ENCODE data around the gene BTN1A1. TPM values are rescaled to one million over a fixed set of nuclear protein-coding genes. Genes with fewer than 3 reads are reported as not detected.

The BTN1A1 gene
- polyA plus RNA-seq, 1 donor (not counting 4 experiments of a cell fraction or from before 2014, with no cell fraction given) = not detected

- no peak for FAIRE-seq
Measured at GRCh38 chr6:26526928-26527327, 26.8 kb downstream of the BTN1A1 start.

GRCh38 chr6:26530203-26530602, 30.1 kb downstream of the BTN1A1 start:
- Histone ChIP-seq H3K4me2 (ENCODE audit: control insufficient read depth, extremely low read depth, insufficient read depth, low read depth, low read length) (no peak overlapping the region), H4K20me1 (ENCODE audit: control insufficient read depth, extremely low read depth, insufficient read depth, low read length) (no peaks in the 10 kb centered on the region), H3K79me2 (ENCODE audit: control insufficient read depth, insufficient read depth, low read length) (no peaks in the 10 kb centered on the region), H3K27me3 (ENCODE audit: control insufficient read depth, extremely low read depth, insufficient read depth, low read length) (no peaks in the 10 kb centered on the region), H3K4me1 (ENCODE audit: control insufficient read depth, extremely low read depth, insufficient read depth, low read length) (peaks cover 3% of the 10 kb centered on the region), H3K9ac (ENCODE audit: control insufficient read depth, extremely low read depth, insufficient read depth, low read length) (no peak overlapping the region), H3K27ac (ENCODE audit: control insufficient read depth, insufficient read depth, low read length) (no peak overlapping the region), H3K36me3 (ENCODE audit: control insufficient read depth in 2 of 2, extremely low read depth in 1 of 2, insufficient read depth in 2 of 2, low read length in 2 of 2) (no peaks in the 10 kb centered on the region), H2AFZ (ENCODE audit: control insufficient read depth, low read length) (no peak overlapping the region), H3K9me3 (ENCODE audit: control insufficient read depth, low read depth, low read length) (no peaks in the 10 kb centered on the region), H3K9me1 (ENCODE audit: control insufficient read depth, extremely low read depth, insufficient read depth, low read length) (no peaks in the 10 kb centered on the region), H3K4me3 (ENCODE audit: control insufficient read depth in 2 of 3, extremely low read depth in 1 of 3, insufficient read depth in 2 of 3, low read depth in 1 of 3, low read length in 3 of 3) (no peak overlapping the region)
- FAIRE-seq = no peak
- dilution Hi-C loops (cut with MboI; ENCODE audit: extremely low pct_ligation_motif_present, low sequenced_read_pairs) = loop anchor here (25.0 kb wide), 1 partner anchor 193 kb away; no protein-coding TSS in a partner anchor
- no peak for DNase-seq (ENCODE audit: low read depth, low spot score)
- TF ChIP-seq CTCF (optimal IDR thresholded peaks at IDR 0.05 in 1 of 3, IDR thresholded peaks at IDR 0.05 in 1 of 3, conservative IDR thresholded peaks at IDR 0.05 in 1 of 3; ENCODE audit: extremely low read depth in 1 of 3, insufficient read depth in 2 of 3, low read length in 3 of 3) = no peak
- TF ChIP-seq EZH2 (IDR thresholded peaks at IDR 0.05; ENCODE audit: low read length) = no peak

More at GRCh38 chr6:26526928-26527327, 26.8 kb downstream of the BTN1A1 start:
- Histone ChIP-seq H2AFZ (ENCODE audit: control insufficient read depth, low read length) (no peak overlapping the region), H3K36me3 (ENCODE audit: control insufficient read depth in 2 of 2, extremely low read depth in 1 of 2, insufficient read depth in 2 of 2, low read length in 2 of 2) (no peaks in the 10 kb centered on the region), H3K79me2 (ENCODE audit: control insufficient read depth, insufficient read depth, low read length) (no peaks in the 10 kb centered on the region), H3K9me1 (ENCODE audit: control insufficient read depth, extremely low read depth, insufficient read depth, low read length) (no peaks in the 10 kb centered on the region), H3K4me1 (ENCODE audit: control insufficient read depth, extremely low read depth, insufficient read depth, low read length) (peaks cover 9% of the 10 kb centered on the region), H3K9ac (ENCODE audit: control insufficient read depth, extremely low read depth, insufficient read depth, low read length) (no peak overlapping the region), H3K9me3 (ENCODE audit: control insufficient read depth, low read depth, low read length) (no peaks in the 10 kb centered on the region), H3K27ac (ENCODE audit: control insufficient read depth, insufficient read depth, low read length) (no peak overlapping the region), H4K20me1 (ENCODE audit: control insufficient read depth, extremely low read depth, insufficient read depth, low read length) (no peaks in the 10 kb centered on the region), H3K4me3 (ENCODE audit: control insufficient read depth in 2 of 3, extremely low read depth in 1 of 3, insufficient read depth in 2 of 3, low read depth in 1 of 3, low read length in 3 of 3) (no peak overlapping the region), H3K4me2 (ENCODE audit: control insufficient read depth, extremely low read depth, insufficient read depth, low read depth, low read length) (no peak overlapping the region), H3K27me3 (ENCODE audit: control insufficient read depth, extremely low read depth, insufficient read depth, low read length) (no peaks in the 10 kb centered on the region)
- no peak for TF ChIP-seq EZH2 (IDR thresholded peaks at IDR 0.05; ENCODE audit: low read length)
- no peak for TF ChIP-seq CTCF (optimal IDR thresholded peaks at IDR 0.05 in 1 of 3, IDR thresholded peaks at IDR 0.05 in 1 of 3, conservative IDR thresholded peaks at IDR 0.05 in 1 of 3; ENCODE audit: extremely low read depth in 1 of 3, insufficient read depth in 2 of 3, low read length in 3 of 3)
- dilution Hi-C loops (cut with MboI; ENCODE audit: extremely low pct_ligation_motif_present, low sequenced_read_pairs) = loop anchor here (25.0 kb wide), 1 partner anchor 190 kb away; no protein-coding TSS in a partner anchor
- DNase-seq (ENCODE audit: low read depth, low spot score) = no peak

Measured in keratinocyte (primary cell).